NCI-H69 (cell line): ENCODE measurements around the gene LDB2.

Source experiments
- DNase-seq: peaks from one replicate; lab custom pipeline; 2025; lab: John Stamatoyannopoulos, UW

Gene LDB2

GRCh38 chr4:16483540-16483939 lies 414.9 kb downstream of the LDB2 start:
- no peak for DNase-seq

- DNase-seq: no peak
Observed at GRCh38 chr4:16480011-16480410, 418.4 kb downstream of the LDB2 start.

- no peak for DNase-seq
Observed at GRCh38 chr4:16472537-16472936, 425.9 kb downstream of the LDB2 start.

GRCh38 chr4:16467061-16467460 lies 431.4 kb downstream of the LDB2 start:
- no peak for DNase-seq

GRCh38 chr4:16466581-16466980 lies 431.9 kb downstream of the LDB2 start:
- DNase-seq: no peak

GRCh38 chr4:16464651-16465050 lies 433.8 kb downstream of the LDB2 start:
- no peak for DNase-seq

GRCh38 chr4:16462656-16463055 lies 435.8 kb downstream of the LDB2 start:
- DNase-seq: no peak

- DNase-seq: no peak
Observed at GRCh38 chr4:16461362-16461761, 437.1 kb downstream of the LDB2 start.

- no peak for DNase-seq
Observed at GRCh38 chr4:16457944-16458343, 440.5 kb downstream of the LDB2 start.
